Right renal pelvis (tissue), 4 donors: ENCODE data around the gene LZIC. TPM values are rescaled to one million over a fixed set of nuclear protein-coding genes. Genes with fewer than 3 reads are reported as not detected.

Experiments
- DNase-seq, 4 donors: peaks; one replicate each; pipeline ENCODE4 v3.0.0-alpha.2; 2013; ENCODE audit warnings: low read depth in 4 of 4, low spot score in 3 of 4, missing footprints in 1 of 4
- polyA plus RNA-seq, 4 donors: library from polyadenylated mRNA; unstranded; fragments of 120-200 nt; gene quantifications; one replicate each; pipeline ENCODE4 v1.2.1, GENCODE V29; 2013; ENCODE audit not compliant: insufficient read length in 4 of 4

LZIC gene
- polyA plus RNA-seq, 4 donors: 60.1 to 74.9 (median 74.1) TPM

DNA sequence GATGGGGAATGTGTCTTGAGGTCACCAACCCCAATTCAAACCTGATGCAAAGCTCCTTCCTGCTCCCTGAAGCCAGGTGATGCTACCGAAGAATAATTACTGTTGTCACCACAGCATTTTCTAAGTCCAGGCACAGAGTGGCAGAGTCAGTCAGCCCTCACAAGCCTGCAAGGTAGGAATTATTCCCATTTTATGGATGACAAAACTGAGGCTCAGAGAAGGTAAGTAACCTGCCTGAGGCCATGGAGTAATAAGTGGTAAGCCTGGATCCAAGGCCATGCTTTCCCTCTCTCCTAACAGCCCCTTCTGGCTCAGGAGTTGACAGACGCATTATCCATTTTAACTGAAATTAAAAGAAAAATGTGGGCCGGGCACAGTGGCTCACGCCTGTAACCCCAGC lies 56.1 kb downstream of the LZIC start:
- DNase-seq: no peak

DNA sequence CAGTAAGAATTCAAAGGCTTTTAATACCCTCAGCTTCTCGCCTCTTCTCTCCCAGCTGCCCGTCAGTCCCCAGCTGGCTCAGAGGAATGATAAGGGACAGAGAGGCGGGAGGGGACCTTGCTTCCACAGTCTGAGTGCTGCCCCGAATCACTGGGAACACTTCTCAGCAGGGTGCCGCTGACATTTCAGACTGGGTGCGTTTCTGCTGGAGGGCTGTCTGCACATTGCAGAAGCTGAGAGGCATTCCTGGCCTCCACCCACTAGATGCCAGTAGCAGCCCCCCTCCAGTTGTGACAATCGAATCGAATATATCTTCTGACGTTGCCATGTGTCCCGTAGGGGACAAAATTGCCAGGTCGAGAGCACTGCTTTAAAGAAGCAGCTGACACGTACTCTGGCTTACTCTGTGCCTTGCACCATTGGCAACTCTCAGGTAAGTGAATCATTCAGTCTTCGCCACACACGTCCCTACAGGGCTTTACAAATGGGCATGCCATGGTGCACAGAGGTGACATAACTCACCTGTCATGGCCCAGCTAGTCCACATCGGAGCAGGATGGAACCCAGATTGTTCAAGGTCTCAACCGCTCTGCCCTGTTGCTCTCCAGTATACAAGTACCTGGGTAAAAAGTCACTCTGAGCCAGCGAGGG lies 57.0 kb downstream of the LZIC start:
- DNase-seq: no peak

DNA sequence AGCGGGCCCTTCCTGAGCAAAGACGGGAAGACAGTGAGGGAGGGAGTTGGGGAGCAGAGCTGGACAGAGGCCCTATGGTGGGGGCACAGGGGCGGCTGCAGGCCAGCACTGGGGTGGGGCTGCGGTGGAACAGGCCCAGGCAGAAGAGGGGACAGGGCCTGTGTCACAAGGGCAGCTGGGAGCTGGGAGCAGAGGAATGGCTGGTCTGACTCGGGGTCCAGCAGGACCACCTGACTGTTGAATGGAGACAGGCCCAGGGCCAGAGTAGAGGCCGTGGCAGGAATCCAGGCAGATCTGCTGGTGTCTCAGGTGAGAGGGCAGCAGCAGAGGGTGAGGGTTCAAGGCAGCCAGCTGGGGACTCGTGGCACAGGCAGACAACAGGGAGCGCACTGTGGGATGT lies 58.4 kb downstream of the LZIC start:
- no peak for DNase-seq

DNA sequence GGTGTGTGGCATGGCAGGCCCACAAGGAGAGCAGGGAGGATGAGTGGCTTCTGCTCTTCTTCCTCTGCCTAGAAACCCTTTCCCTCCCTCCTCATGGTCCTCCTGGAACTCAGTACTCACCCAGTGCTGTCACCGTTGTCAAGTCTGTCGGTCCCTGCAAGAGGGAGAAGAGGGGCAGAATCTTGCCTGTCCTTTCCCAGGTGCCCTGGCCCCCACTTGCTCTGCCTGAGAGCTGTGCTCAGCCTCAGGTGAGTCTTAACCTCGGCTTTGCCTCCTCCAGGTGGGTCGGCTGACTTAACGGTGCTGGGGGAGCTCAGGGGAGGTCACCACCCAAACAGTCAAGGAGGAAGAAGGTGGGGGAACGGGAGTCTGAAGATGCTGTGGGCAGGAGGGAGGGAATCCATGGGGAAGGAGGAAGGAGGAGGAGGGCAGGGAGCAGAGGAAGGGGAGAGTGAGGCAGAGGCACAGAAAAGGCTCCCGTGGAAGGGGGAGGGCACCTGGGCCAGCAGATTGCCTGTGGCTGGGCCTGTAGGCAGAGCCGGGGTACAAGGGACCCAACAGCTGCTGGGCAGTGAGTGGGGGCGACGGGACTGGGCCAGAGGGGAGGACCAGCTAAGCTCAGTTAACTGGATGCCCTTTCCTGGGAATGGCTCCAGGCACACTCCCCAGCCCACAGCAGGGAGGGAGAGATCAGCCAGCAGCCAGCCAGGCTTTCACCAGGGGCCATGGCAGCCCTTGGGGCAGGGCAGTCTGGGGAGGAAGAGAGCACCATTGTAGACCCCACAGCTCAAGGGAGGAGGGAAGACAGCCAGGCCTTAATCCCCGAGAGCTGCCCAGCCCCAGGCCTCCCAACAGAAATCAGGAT lies 59.4 kb downstream of the LZIC start:
- DNase-seq: no peak

DNA sequence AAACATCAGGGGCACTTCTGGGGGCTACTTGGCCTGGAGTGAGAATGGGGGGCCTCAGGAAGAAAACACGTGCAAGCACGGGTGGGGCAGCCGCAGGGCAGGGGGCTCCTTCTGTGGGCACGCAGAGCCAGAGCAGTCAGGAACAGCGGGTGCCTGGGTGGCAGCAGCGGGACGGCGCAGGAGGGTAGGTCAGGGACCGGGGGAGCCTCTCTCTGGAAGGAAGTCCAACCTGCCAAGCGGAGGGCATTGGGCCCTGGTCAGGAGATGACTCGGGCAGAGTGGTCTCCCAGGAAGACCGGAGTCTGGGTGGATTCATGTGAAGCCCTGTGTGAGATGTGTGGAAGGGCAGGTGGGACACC lies 60.3 kb downstream of the LZIC start:
- DNase-seq: no peak

DNA sequence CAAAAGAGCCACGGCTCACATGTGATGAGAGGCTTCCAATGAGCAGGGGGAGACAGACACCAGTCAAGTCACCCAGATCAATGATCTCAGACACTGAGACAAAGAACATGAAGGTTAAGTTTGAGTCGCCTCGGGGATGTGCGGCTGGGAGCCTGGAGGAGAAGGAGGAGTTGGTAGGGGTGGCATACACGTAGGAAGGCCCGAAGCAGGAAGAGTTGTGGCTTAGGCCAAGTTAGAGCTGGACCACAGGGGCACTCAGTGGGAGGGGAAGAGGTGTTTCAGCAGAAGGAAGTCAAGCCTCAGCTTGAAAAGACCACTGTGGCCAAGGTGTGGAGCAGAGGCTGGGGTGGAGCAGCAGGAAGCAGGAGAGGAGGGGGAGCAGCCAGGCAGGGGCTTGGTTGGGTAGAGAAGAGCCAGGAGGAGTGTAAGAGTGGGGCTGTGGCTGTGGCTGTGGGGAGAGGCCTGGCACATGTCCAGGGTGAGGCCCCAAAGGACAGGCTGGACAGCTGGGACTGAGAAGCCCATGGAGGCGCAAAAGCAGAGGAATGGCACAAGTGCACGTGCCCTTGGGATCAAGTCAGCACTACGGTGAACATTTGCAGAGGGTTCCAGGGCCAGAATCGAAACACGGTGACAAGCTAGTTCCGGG lies 60.8 kb downstream of the LZIC start:
- DNase-seq: no peak

DNA sequence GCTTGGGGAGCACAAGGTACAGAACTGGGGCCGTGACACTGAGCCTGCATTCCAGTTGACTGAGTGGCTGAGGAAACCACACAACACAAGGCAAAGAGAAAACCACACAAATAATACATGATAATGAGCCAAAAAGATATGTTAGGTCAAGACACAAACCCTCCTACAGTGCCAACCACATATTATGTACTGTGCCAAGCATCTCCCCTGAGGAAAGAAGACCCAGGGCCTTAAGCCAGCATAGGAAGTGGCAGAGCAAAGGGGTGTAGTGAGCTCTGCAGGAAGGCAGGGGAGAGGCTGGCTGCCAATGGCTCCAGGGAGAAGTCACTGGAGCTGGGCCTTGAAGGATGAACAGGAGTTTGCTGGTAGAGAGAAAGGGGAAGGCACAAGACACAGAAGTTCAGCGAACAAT lies 61.3 kb downstream of the LZIC start:
- DNase-seq: no peak

Other genes starting within 250 kb of the LZIC start
- gene CLSTN1, start 119.4 kb downstream of the LZIC start, polyA plus RNA-seq: 100 to 1,000 TPM; 141 to 170 (median 147) TPM
- 10 to 100 TPM; 30.7 to 36.5 (median 34.8) TPM for gene CTNNBIP1, start 33.1 kb downstream of the LZIC start, polyA plus RNA-seq
- 10 to 100 TPM; 19.3 to 23.3 (median 21.6) TPM for gene NMNAT1, start 84 bp upstream of the LZIC start, polyA plus RNA-seq
- 10 to 100 TPM; 21.0 to 35.6 (median 33.6) TPM for gene RBP7, start 53.8 kb upstream of the LZIC start, polyA plus RNA-seq
- gene UBE4B, start 89.6 kb upstream of the LZIC start, polyA plus RNA-seq: 10 to 100 TPM; 49.1 to 57.9 (median 50.8) TPM